Uterus (tissue), 4 donors: ENCODE results near the gene GSE1. TPM values are rescaled to one million over a fixed set of nuclear protein-coding genes. Genes with fewer than 3 reads are reported as not detected.

Experiments
- DNase-seq, 2 donors: peaks; one replicate each; pipeline ENCODE4 v3.0.0-alpha.2; 2019 to 2020
- H3K27ac ChIP-seq, 2 donors: fragments of 200-600 bp; sonication (generic); 1 replicate in 1 of 2; 2 replicates in 1 of 2; pipeline ENCODE4 v1.5.1; 2016 to 2018
- H3K27me3 ChIP-seq, 2 donors: fragments of 200-600 bp; sonication (generic); one replicate each; pipeline ENCODE4 v1.5.1; 2018 to 2019; ENCODE audit warnings: control low read depth in 1 of 2
- H3K36me3 ChIP-seq, 2 donors: fragments of 200-600 bp; sonication (generic); one replicate each; pipeline ENCODE4 v1.5.1; 2019; ENCODE audit warnings: control low read depth in 1 of 2
- H3K4me1 ChIP-seq, 2 donors: fragments of 200-600 bp; sonication (generic); one replicate each; pipeline ENCODE4 v1.5.1; 2018 to 2019; ENCODE audit warnings: control low read depth in 1 of 2
- H3K4me3 ChIP-seq, 2 donors: fragments of 200-600 bp; sonication (generic); 1 replicate in 1 of 2; 2 replicates in 1 of 2; pipeline ENCODE4 v1.5.1; 2018 to 2019; ENCODE audit warnings: mild to moderate bottlenecking in 1 of 2
- H3K9me3 ChIP-seq, 2 donors: fragments of 200-600 bp; sonication (generic); one replicate each; pipeline ENCODE4 v1.5.1; 2019; ENCODE audit warnings: control low read depth in 1 of 2
- CTCF ChIP-seq, 4 experiments: fragments of 200-600 bp in 2 of 4; fragments of 450-650 bp in 2 of 4; sonication (generic) in 2 of 4; IDR thresholded peaks; one replicate each; pipeline ENCODE4 v1.5.1; 2016 to 2019; ENCODE audit warnings: antibody characterized with exemption in 4 of 4, mild to moderate bottlenecking in 2 of 4, moderate library complexity in 1 of 4
- POLR2A ChIP-seq, 2 donors: fragments of 450-650 bp; IDR thresholded peaks; one replicate each; pipeline ENCODE4 v1.6.1; 2016; ENCODE audit warnings: antibody characterized with exemption in 2 of 2, mild to moderate bottlenecking in 1 of 2, moderate library complexity in 1 of 2
- intact Hi-C: fragments of 100-400 bp; cut with DNase I; formaldehyde crosslinking; loops from one replicate; pipeline ENCODE4 v1.15.1; 2023; ENCODE audit warnings: low total_unique reads
- total RNA-seq, 4 donors: library from RNA; depleted of rRNA in 3 of 4; stranded (reverse); fragments of >200 nt in 3 of 4; gene quantifications; one replicate each; pipeline versions ENCODE4 v1.1.0 to v1.2.4, GENCODE V29; 2014 to 2023
- donor health status: DM: yes; HTN: yes; CAD: no.

The GSE1 gene
- total RNA-seq, 4 donors from 2014 or later: 32.6 to 128 (median 73.9) TPM

- no peaks in the 10 kb centered on the region for H3K36me3 ChIP-seq
- H3K9me3 ChIP-seq: no peaks in the 10 kb centered on the region
- TF ChIP-seq CTCF (IDR thresholded peaks at IDR 0.05) (no peak), POLR2A (IDR thresholded peaks at IDR 0.05) (no peak)
- no peak for DNase-seq
- H3K27me3 ChIP-seq: no peaks in the 10 kb centered on the region
- intact Hi-C loops: no loop called here
- no peaks in the 10 kb centered on the region for H3K4me1 ChIP-seq
- no peak overlapping the region for H3K4me3 ChIP-seq
- H3K27ac ChIP-seq: no peak overlapping the region
Measured at GRCh38 chr16:85662976-85663830, 50.1 kb downstream of the GSE1 start.

- H3K4me3 ChIP-seq: no peak overlapping the region
- intact Hi-C loops: no loop called here
- H3K9me3 ChIP-seq: no peaks in the 10 kb centered on the region
- H3K27ac ChIP-seq: no peak overlapping the region
- DNase-seq: no peak
- TF ChIP-seq CTCF (IDR thresholded peaks at IDR 0.05): no peak
- no peaks in the 10 kb centered on the region for H3K4me1 ChIP-seq
- H3K36me3 ChIP-seq: no peaks in the 10 kb centered on the region
- no peaks in the 10 kb centered on the region for H3K27me3 ChIP-seq
Measured at GRCh38 chr16:85663891-85664321, 50.8 kb downstream of the GSE1 start.

- no peak overlapping the region for H3K27ac ChIP-seq
- H3K27me3 ChIP-seq: no peaks in the 10 kb centered on the region
- no peak overlapping the region for H3K4me3 ChIP-seq
- H3K36me3 ChIP-seq: no peaks in the 10 kb centered on the region
- TF ChIP-seq CTCF (IDR thresholded peaks at IDR 0.05) (no peak), POLR2A (IDR thresholded peaks at IDR 0.05) (no peak)
- intact Hi-C loops: no loop called here
- H3K4me1 ChIP-seq: no peaks in the 10 kb centered on the region
- H3K9me3 ChIP-seq: no peaks in the 10 kb centered on the region
- no peak for DNase-seq
Measured at GRCh38 chr16:85664580-85665372, 51.7 kb downstream of the GSE1 start.

- Histone ChIP-seq H3K27ac (no peak overlapping the region), H3K36me3 (no peaks in the 10 kb centered on the region), H3K4me1 (no peaks in the 10 kb centered on the region), H3K4me3 (no peak overlapping the region), H3K9me3 (no peaks in the 10 kb centered on the region), H3K27me3 (no peaks in the 10 kb centered on the region)
- TF ChIP-seq CTCF (IDR thresholded peaks at IDR 0.05): no peak
- no peak for TF ChIP-seq POLR2A (IDR thresholded peaks at IDR 0.05)
- intact Hi-C loops: no loop called here
- no peak for DNase-seq
Measured at GRCh38 chr16:85665373-85665740, 52.2 kb downstream of the GSE1 start.

- no peak for DNase-seq
- TF ChIP-seq CTCF (IDR thresholded peaks at IDR 0.05): no peak
- no peak for TF ChIP-seq POLR2A (IDR thresholded peaks at IDR 0.05)
- Histone ChIP-seq H3K27ac (no peak overlapping the region), H3K9me3 (no peaks in the 10 kb centered on the region), H3K36me3 (no peaks in the 10 kb centered on the region), H3K4me3 (no peak overlapping the region), H3K27me3 (no peaks in the 10 kb centered on the region), H3K4me1 (no peaks in the 10 kb centered on the region)
- intact Hi-C loops: no loop called here
Measured at GRCh38 chr16:85665929-85666328, 52.8 kb downstream of the GSE1 start.
